Common myeloid progenitor, CD34-positive (primary cell): ENCODE measurements around the gene SPOCD1.
A peak's percentile ranks its signal among the peaks of the same experiment; 100 is the strongest.

Experiments
- CTCF ChIA-PET: fragments of 350-600 bp; sonication (Branson Sonifier 250); formaldehyde crosslinking; loops from one replicate; lab custom pipeline; 2021; ENCODE audit warnings: antibody characterized with exemption; lab: Charles Lee
- POLR2A ChIA-PET: fragments of 350-600 bp; sonication (Branson Sonifier 250); formaldehyde crosslinking; loops from one replicate; lab custom pipeline; 2021; ENCODE audit warnings: antibody characterized with exemption; lab: Charles Lee
- DNase-seq, 3 donors: peaks; one replicate each; pipeline versions ENCODE4 v3.0.0 to v3.0.0-alpha.2; 2013
- H3K27ac ChIP-seq, 2 experiments: 1 replicate in 1 of 2; 2 replicates in 1 of 2; pipeline ENCODE4 v1.7.0; 2013; ENCODE audit warnings: inconsistent platforms in 2 of 2, low read length in 2 of 2, mild to moderate bottlenecking in 2 of 2, low read depth in 1 of 2, moderate library complexity in 1 of 2; ENCODE audit not compliant: severe bottlenecking in 2 of 2, insufficient read depth in 1 of 2, poor library complexity in 1 of 2
- H3K27me3 ChIP-seq, 5 experiments: replicated peaks in 2 of 5; 1 replicate in 3 of 5; 2 replicates in 2 of 5; pipeline versions ENCODE4 v1.6.1 to v1.7.0; 2013; ENCODE audit warnings: low read length in 4 of 5, mild to moderate bottlenecking in 2 of 5, moderate library complexity in 2 of 5, inconsistent platforms in 1 of 5; ENCODE audit not compliant: insufficient read depth in 5 of 5, control insufficient read depth in 4 of 5
- H3K36me3 ChIP-seq, 4 experiments: 1 replicate in 2 of 4; 2 replicates in 2 of 4; pipeline versions ENCODE4 v1.6.1 to v1.7.0; 2013; ENCODE audit warnings: low read length in 3 of 4, control low read depth in 1 of 4, mild to moderate bottlenecking in 1 of 4; ENCODE audit not compliant: control insufficient read depth in 4 of 4, insufficient read depth in 4 of 4
- H3K4me1 ChIP-seq, 4 experiments: 1 replicate in 3 of 4; 2 replicates in 1 of 4; pipeline versions ENCODE4 v1.6.1 to v1.7.1; 2013; ENCODE audit warnings: low read length in 3 of 4, mild to moderate bottlenecking in 3 of 4, control low read depth in 1 of 4, inconsistent platforms in 1 of 4, moderate library complexity in 1 of 4; ENCODE audit not compliant: control insufficient read depth in 4 of 4, insufficient read depth in 4 of 4; ENCODE audit errors: control extremely low read depth in 1 of 4
- H3K4me3 ChIP-seq, 7 experiments: 1 replicate in 4 of 7; 2 replicates in 3 of 7; pipeline versions ENCODE4 v1.5.1 to v1.7.0; 2013; ENCODE audit warnings: mild to moderate bottlenecking in 7 of 7, low read length in 6 of 7, moderate library complexity in 6 of 7, inconsistent platforms in 2 of 7, low read depth in 2 of 7, control low read depth in 1 of 7; ENCODE audit not compliant: insufficient read depth in 4 of 7, control insufficient read depth in 1 of 7; ENCODE audit errors: extremely low read depth in 1 of 7
- H3K9me3 ChIP-seq, 5 experiments: 1 replicate in 4 of 5; 2 replicates in 1 of 5; pipeline versions ENCODE4 v1.6.1 to v1.7.1; 2013; ENCODE audit warnings: low read length in 4 of 5, mild to moderate bottlenecking in 2 of 5, inconsistent platforms in 1 of 5, low read depth in 1 of 5, moderate library complexity in 1 of 5; ENCODE audit not compliant: control insufficient read depth in 4 of 5, insufficient read depth in 2 of 5; ENCODE audit errors: control extremely low read depth in 1 of 5
- WGBS: methylation state at CpG from one replicate; pipeline ENCODE4 v1.1.5; 2013; ENCODE audit not compliant: insufficient coverage; 5-methylcytosine and 5-hydroxymethylcytosine counted together

SPOCD1 gene

GRCh38 chr1:31775210-31775999 lies 40.4 kb downstream of the SPOCD1 start:
- H3K36me3 ChIP-seq: no peaks in the 10 kb centered on the region
- ChIA-PET CTCF (interaction anchor here (1.0 to 1.8 kb wide), 5 partner anchors 8 to 59 kb away, joined by 3 to 5 read pairs (median 3); no protein-coding TSS in a partner anchor), POLR2A (no interaction called here)
- no peak for DNase-seq
- no peak overlapping the region for H3K4me3 ChIP-seq
- WGBS: 99% methylated on average over 7 of the region's 10 CpGs
- H3K4me1 ChIP-seq: peaks cover 1 to 18% (median 16%) of the 10 kb centered on the region in 4 experiments
- H3K27me3 ChIP-seq: peaks cover 0 to 52% (median 46%) of the 10 kb centered on the region in 5 experiments
- no peaks in the 10 kb centered on the region for H3K9me3 ChIP-seq
- no peak overlapping the region for H3K27ac ChIP-seq

DNA sequence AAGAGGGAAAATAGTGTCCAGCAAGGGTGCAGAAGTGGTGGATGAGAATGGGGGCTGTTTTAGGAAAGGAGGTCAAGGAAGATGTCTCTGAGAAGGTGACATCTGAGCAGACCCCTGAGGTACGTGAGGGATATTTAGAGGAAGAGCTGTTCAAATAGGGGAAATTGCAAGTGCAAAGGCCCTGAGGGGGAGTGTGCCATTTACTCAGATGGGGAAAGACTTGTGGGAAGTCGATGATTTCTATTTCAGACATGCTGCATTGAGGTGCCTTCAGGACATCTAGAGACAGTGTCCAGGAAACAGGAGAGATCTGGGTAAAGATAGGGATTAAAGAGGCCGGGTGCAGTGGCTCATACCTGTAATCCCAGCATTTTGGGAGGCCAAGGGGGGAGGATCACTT lies 41.3 kb downstream of the SPOCD1 start:
- CTCF ChIA-PET: interaction anchor here (1.7 kb wide), 1 partner anchor 10 kb away, joined by 5 read pairs; no protein-coding TSS in a partner anchor
- 80% methylated on average over 3 of the region's 3 CpGs for WGBS
- no peaks in the 10 kb centered on the region for H3K9me3 ChIP-seq
- no peak overlapping the region for H3K27ac ChIP-seq
- no peak overlapping the region for H3K4me3 ChIP-seq
- H3K4me1 ChIP-seq: peaks cover 1 to 21% (median 16%) of the 10 kb centered on the region in 4 experiments
- peaks cover 0 to 52% (median 46%) of the 10 kb centered on the region in 5 experiments for H3K27me3 ChIP-seq
- no peaks in the 10 kb centered on the region for H3K36me3 ChIP-seq
- POLR2A ChIA-PET: no interaction called here
- no peak for DNase-seq

DNA sequence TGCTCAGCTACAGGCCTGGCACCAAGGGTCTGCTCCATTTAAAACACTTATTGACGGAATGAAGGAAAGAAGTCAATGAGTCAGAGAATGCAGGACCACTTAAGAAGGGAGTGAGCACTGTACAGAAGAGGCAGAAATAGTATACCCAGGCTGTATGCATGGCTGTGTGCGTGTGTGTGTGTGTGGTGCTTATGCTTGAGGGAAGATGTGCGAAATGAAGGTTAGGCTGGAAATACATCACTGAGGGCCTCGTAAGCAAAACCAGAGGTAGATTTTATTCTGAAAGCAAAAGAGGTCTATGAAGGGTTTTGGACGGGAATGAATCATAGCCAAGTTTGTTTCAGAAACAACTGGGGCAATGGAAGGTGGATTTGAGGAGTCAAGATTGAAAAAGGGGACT lies 42.0 kb downstream of the SPOCD1 start:
- H3K27ac ChIP-seq: no peak overlapping the region
- ChIA-PET CTCF (no interaction called here), POLR2A (no interaction called here)
- 100% methylated on average over 5 of the region's 5 CpGs for WGBS
- H3K4me3 ChIP-seq: no peak overlapping the region
- no peaks in the 10 kb centered on the region for H3K9me3 ChIP-seq
- no peak for DNase-seq
- peaks cover 1 to 24% (median 17%) of the 10 kb centered on the region in 4 experiments for H3K4me1 ChIP-seq
- peaks cover 0 to 52% (median 46%) of the 10 kb centered on the region in 5 experiments for H3K27me3 ChIP-seq
- H3K36me3 ChIP-seq: no peaks in the 10 kb centered on the region

- Histone ChIP-seq H3K4me3 (peak overlapping the region in 6 of 7 experiments; percentile 27 to 72 (median 62)), H3K27ac (no peak overlapping the region), H3K36me3 (no peaks in the 10 kb centered on the region), H3K27me3 (peaks cover 0 to 52% (median 46%) of the 10 kb centered on the region in 5 experiments), H3K9me3 (no peaks in the 10 kb centered on the region), H3K4me1 (peaks cover 1 to 24% (median 18%) of the 10 kb centered on the region in 4 experiments)
- DNase-seq: no peak
- ChIA-PET POLR2A (interaction anchor here (0.7 kb wide), 1 partner anchor 12 kb away, joined by 3 read pairs; no protein-coding TSS in a partner anchor), CTCF (no interaction called here)
- WGBS: 10% methylated on average over 36 of the region's 49 CpGs
Observed at GRCh38 chr1:31772669-31773248, 43.1 kb downstream of the SPOCD1 start.

DNA sequence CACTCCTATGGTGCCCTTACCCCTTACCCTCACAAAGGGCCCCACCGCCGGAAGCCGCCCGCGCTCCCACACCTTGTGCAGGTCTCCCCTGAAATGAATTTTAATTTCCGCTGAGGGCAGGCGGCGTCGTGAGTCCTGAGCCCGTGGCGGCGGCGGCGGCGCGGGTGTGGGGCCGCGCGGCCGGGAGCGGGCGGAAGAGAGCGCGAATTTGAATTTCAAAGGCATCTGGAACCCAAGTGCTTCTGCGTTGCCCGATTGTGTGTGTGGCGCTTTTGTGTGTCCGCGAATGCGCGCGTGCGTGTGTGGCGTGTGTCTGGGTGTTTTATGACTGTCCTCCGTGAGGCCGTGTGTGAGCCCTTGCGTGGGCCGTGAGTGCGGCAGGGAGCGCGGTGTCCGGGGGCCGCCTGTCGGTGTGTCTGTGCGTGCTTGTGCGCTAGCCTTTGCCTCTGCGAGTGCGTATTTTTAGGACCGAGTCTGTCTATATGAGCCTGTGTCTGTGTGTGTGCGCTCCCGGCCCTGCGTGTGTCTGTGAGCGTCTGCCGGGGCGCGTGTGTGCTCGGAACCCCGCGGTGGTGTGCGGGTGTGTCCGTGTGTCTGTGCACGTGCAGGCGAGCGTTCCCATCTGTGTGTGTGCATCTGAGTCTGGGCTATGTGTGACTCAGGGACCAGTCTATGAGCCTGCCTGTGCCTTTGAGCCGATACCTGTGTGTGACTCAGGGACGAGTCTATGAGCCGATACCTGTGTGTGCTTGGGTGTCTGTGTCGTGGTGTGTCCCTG lies 43.7 kb downstream of the SPOCD1 start:
- H3K4me3 ChIP-seq: peak overlapping the region in 6 of 7 experiments; percentile 27 to 72 (median 62)
- peak in 2 of 3 donors; percentile 48 to 67 for DNase-seq
- no peaks in the 10 kb centered on the region for H3K9me3 ChIP-seq
- peaks cover 0 to 52% (median 45%) of the 10 kb centered on the region in 5 experiments for H3K27me3 ChIP-seq
- H3K36me3 ChIP-seq: no peaks in the 10 kb centered on the region
- POLR2A ChIA-PET: interaction anchor here (0.7 kb wide), 1 partner anchor 12 kb away, joined by 3 read pairs; no protein-coding TSS in a partner anchor
- CTCF ChIA-PET: no interaction called here
- peaks cover 1 to 24% (median 18%) of the 10 kb centered on the region in 4 experiments for H3K4me1 ChIP-seq
- H3K27ac ChIP-seq: no peak overlapping the region
- WGBS: 2% methylated on average over 63 of the region's 68 CpGs

GRCh38 chr1:31769720-31770390 lies 46.0 kb downstream of the SPOCD1 start:
- POLR2A ChIA-PET: no interaction called here
- Histone ChIP-seq H3K36me3 (no peaks in the 10 kb centered on the region), H3K27me3 (peaks cover 0 to 49% (median 41%) of the 10 kb centered on the region in 5 experiments), H3K4me1 (peaks cover 1 to 28% (median 19%) of the 10 kb centered on the region in 4 experiments), H3K4me3 (no peak overlapping the region), H3K9me3 (no peaks in the 10 kb centered on the region), H3K27ac (no peak overlapping the region)
- DNase-seq: no peak
- WGBS: 88% methylated on average over 11 of the region's 12 CpGs
- CTCF ChIA-PET: interaction anchor here (1.4 to 3.4 kb wide), 2 partner anchors 10 to 20 kb away, joined by 5 to 19 read pairs; no protein-coding TSS in a partner anchor
